ENCODE results near the gene CCDC71L. TPM values are rescaled to one million over a fixed set of nuclear protein-coding genes. Genes with fewer than 3 reads are reported as not detected.

CCDC71L gene
- total and polyA plus RNA-seq, 2 of the 4 experiments (the other 2 are of a cell fraction), result 19.7 to 20.6 TPM

- H3K79me1 ChIP-seq (ENCODE audit: low read depth in 1 of 2, low read length in 2 of 2), result peaks cover 17 to 32% of the 10 kb centered on the region in 2 experiments
- peak overlapping the region; percentile 73 for H3K18ac ChIP-seq (ENCODE audit: low read depth, low read length)
- peak overlapping the region; percentile 6; the same call in 1 of the 2 replicates for H2AK5ac ChIP-seq (ENCODE audit: low read depth, low read length)
- whole genome bisulfite sequencing, 2 experiments (ENCODE audit: extremely low coverage in 2 of 2, insufficient read length in 1 of 2), result no CpG with 5 or more reads among the region's 6 CpGs
- peak overlapping the region; percentile 59; the same call in 1 of the 2 replicates for H2BK20ac ChIP-seq (ENCODE audit: low read depth, low read length)
- H3K9me3 ChIP-seq (ENCODE audit: control insufficient read depth, insufficient read depth, low read length), result no peaks in the 10 kb centered on the region
- 0 out of 2 replicates have a peak, but pooled peaks cover 2% of the 10 kb centered on the region for H3K4me1 ChIP-seq (ENCODE audit: control insufficient read depth, insufficient read depth, low read length)
- H4K5ac ChIP-seq (ENCODE audit: low read depth, low read length), result peak overlapping the region; percentile 65; the same call in 1 of the 2 replicates
- H3K23ac ChIP-seq (ENCODE audit: low read depth, low read length), result peak overlapping the region; percentile 75
- peak overlapping the region; percentile 89 for H2BK5ac ChIP-seq (ENCODE audit: low read depth, low read length, poor library complexity, severe bottlenecking)
- POLR2A ChIA-PET (ENCODE audit: unreplicated experiment), result no interaction called here
- no peaks in the 10 kb centered on the region for H4K20me1 ChIP-seq (ENCODE audit: insufficient read depth, low read length)
- intact Hi-C loops (cut with micrococcal nuclease) (loop anchor here (5.0 kb wide), 1 partner anchor 171 kb away; no protein-coding TSS in a partner anchor), dilution Hi-C loops (cut with HindIII; ENCODE audit: low sequenced_read_pairs, unreplicated experiment) (no loop called here), in situ Hi-C loops (cut with MboI; ENCODE audit: low sequenced_read_pairs) (loop anchor here (10.0 kb wide), 1 partner anchor 484 kb away; no protein-coding TSS in a partner anchor)
- peak overlapping the region; percentile 63; the same call in 1 of the 2 replicates for H3K4ac ChIP-seq (ENCODE audit: low read depth, low read length)
- peak overlapping the region; percentile 93 for H3K4me2 ChIP-seq (ENCODE audit: low read depth, low read length)
- H3K36me3 ChIP-seq (ENCODE audit: control insufficient read depth, insufficient read depth, low read length), result no peaks in the 10 kb centered on the region
- H4K91ac ChIP-seq (ENCODE audit: insufficient read depth, low read depth, low read length), result peak overlapping the region; percentile 68
- no peak for TF ChIP-seq MAFK (IDR thresholded peaks at IDR 0.05; ENCODE audit: low read depth, low read length)
- no peak overlapping the region; the same call in 1 of the 2 replicates for H3K27ac ChIP-seq (ENCODE audit: insufficient read depth, low read length)
- BruUV-seq (replicated peaks), result no TSS peak
- peak overlapping the region; percentile 84 for H3K4me3 ChIP-seq (ENCODE audit: insufficient read depth, low read depth, low read length)
- DNase-seq, result no peak
- H3K9ac ChIP-seq (ENCODE audit: low read depth, low read length), result peak overlapping the region; percentile 87; the same call in 1 of the 2 replicates
- no peak overlapping the region for H2AFZ ChIP-seq (replicated peaks; ENCODE audit: low read length, poor library complexity)
- ATAC-seq (ENCODE audit: low read depth), result no peak
- peak overlapping the region; percentile 58 to 61; a peak in 1 of 4 replicates for H4K8ac ChIP-seq (ENCODE audit: low read depth in 2 of 2, low read length in 2 of 2)
- CTCF ChIA-PET, result interaction anchor here (0.6 to 2.5 kb wide), 7 partner anchors 20 to 574 kb away, joined by 3 to 17 read pairs (median 3); no protein-coding TSS in a partner anchor
- H2BK15ac ChIP-seq (ENCODE audit: low read depth, low read length), result no peak overlapping the region
- peaks cover 4% of the 10 kb centered on the region; the same call in 1 of the 2 replicates for H3K9me1 ChIP-seq (ENCODE audit: insufficient read depth, low read length)
- H3K56ac ChIP-seq (ENCODE audit: extremely low read depth, insufficient read depth, low read length), result no peak overlapping the region
- no peak overlapping the region for H2AK9ac ChIP-seq (replicated peaks; ENCODE audit: low read depth, low read length, poor library complexity)
- no peaks in the 10 kb centered on the region for H3K27me3 ChIP-seq (ENCODE audit: control insufficient read depth, insufficient read depth, low read length)
- H2BK120ac ChIP-seq (ENCODE audit: low read depth, low read length), result peak overlapping the region; percentile 2; the same call in 1 of the 2 replicates
- peak overlapping the region; percentile 81 for H3K14ac ChIP-seq (replicated peaks; ENCODE audit: low read depth, low read length)
Observed at GRCh38 chr7:106658316-106659165, 2.4 kb downstream of the CCDC71L start.

Measured in IMR-90 (cell line).